Measurements from ENCODE around the gene C2orf76.

C2orf76 gene

GRCh38 chr2:119266091-119266589, 100.5 kb downstream of the C2orf76 start:
- H3K9me3 ChIP-seq (ENCODE audit: control extremely low read depth in 1 of 5, control insufficient read depth in 4 of 5, insufficient read depth in 2 of 5, low read depth in 1 of 5, low read length in 4 of 5), result peaks cover 0 to 8% (median 4%) of the 10 kb centered on the region in 5 experiments
- POLR2A ChIA-PET, result no interaction called here
- WGBS (ENCODE audit: insufficient coverage), result 96% methylated on average over 5 of the region's 8 CpGs

GRCh38 chr2:119265693-119266066, 101.0 kb downstream of the C2orf76 start:
- peaks cover 0 to 10% (median 0%) of the 10 kb centered on the region in 4 experiments for H3K36me3 ChIP-seq (ENCODE audit: control insufficient read depth in 4 of 4, insufficient read depth in 4 of 4, low read length in 3 of 4)
- H3K4me3 ChIP-seq (ENCODE audit: control insufficient read depth in 1 of 7, extremely low read depth in 1 of 7, insufficient read depth in 4 of 7, low read depth in 2 of 7, low read length in 6 of 7), result no peak overlapping the region
- ChIA-PET POLR2A (no interaction called here), CTCF (interaction anchor here (0.6 to 1.8 kb wide), 9 partner anchors 12 to 726 kb away, joined by 3 to 7 read pairs (median 3); no protein-coding TSS in a partner anchor)
- 96% methylated on average over 6 of the region's 6 CpGs for WGBS (ENCODE audit: insufficient coverage)
- no peak for DNase-seq
- no peak overlapping the region for H3K27ac ChIP-seq (ENCODE audit: insufficient read depth in 1 of 2, low read depth in 1 of 2, low read length in 2 of 2, poor library complexity in 1 of 2, severe bottlenecking in 2 of 2)
- H3K9me3 ChIP-seq (ENCODE audit: control extremely low read depth in 1 of 5, control insufficient read depth in 4 of 5, insufficient read depth in 2 of 5, low read depth in 1 of 5, low read length in 4 of 5), result peaks cover 0 to 6% (median 4%) of the 10 kb centered on the region in 5 experiments
- H3K27me3 ChIP-seq (replicated peaks in 2 of 5; ENCODE audit: control insufficient read depth in 4 of 5, insufficient read depth in 5 of 5, low read length in 4 of 5), result no peaks in the 10 kb centered on the region
- peaks cover 0 to 23% (median 13%) of the 10 kb centered on the region in 4 experiments for H3K4me1 ChIP-seq (ENCODE audit: control extremely low read depth in 1 of 4, control insufficient read depth in 4 of 4, insufficient read depth in 4 of 4, low read length in 3 of 4)

More at GRCh38 chr2:119266091-119266589, 100.5 kb downstream of the C2orf76 start:
- no peak overlapping the region for H3K27ac ChIP-seq (ENCODE audit: insufficient read depth in 1 of 2, low read depth in 1 of 2, low read length in 2 of 2, poor library complexity in 1 of 2, severe bottlenecking in 2 of 2)
- H3K36me3 ChIP-seq (ENCODE audit: control insufficient read depth in 4 of 4, insufficient read depth in 4 of 4, low read length in 3 of 4), result peaks cover 0 to 10% (median 0%) of the 10 kb centered on the region in 4 experiments
- CTCF ChIA-PET, result interaction anchor here (0.6 to 1.8 kb wide), 10 partner anchors 12 to 726 kb away, joined by 3 to 7 read pairs (median 3); no protein-coding TSS in a partner anchor
- H3K4me1 ChIP-seq (ENCODE audit: control extremely low read depth in 1 of 4, control insufficient read depth in 4 of 4, insufficient read depth in 4 of 4, low read length in 3 of 4), result peaks cover 0 to 22% (median 13%) of the 10 kb centered on the region in 4 experiments
- no peaks in the 10 kb centered on the region for H3K27me3 ChIP-seq (replicated peaks in 2 of 5; ENCODE audit: control insufficient read depth in 4 of 5, insufficient read depth in 5 of 5, low read length in 4 of 5)
- H3K4me3 ChIP-seq (ENCODE audit: control insufficient read depth in 1 of 7, extremely low read depth in 1 of 7, insufficient read depth in 4 of 7, low read depth in 2 of 7, low read length in 6 of 7), result no peak overlapping the region
- no peak for DNase-seq

- Histone ChIP-seq H3K9me3 (ENCODE audit: control extremely low read depth in 1 of 5, control insufficient read depth in 4 of 5, insufficient read depth in 2 of 5, low read depth in 1 of 5, low read length in 4 of 5) (peaks cover 0 to 4% (median 0%) of the 10 kb centered on the region in 5 experiments), H3K27ac (ENCODE audit: insufficient read depth in 1 of 2, low read depth in 1 of 2, low read length in 2 of 2, poor library complexity in 1 of 2, severe bottlenecking in 2 of 2) (no peak overlapping the region), H3K4me1 (ENCODE audit: control extremely low read depth in 1 of 4, control insufficient read depth in 4 of 4, insufficient read depth in 4 of 4, low read length in 3 of 4) (peaks cover 0 to 25% (median 13%) of the 10 kb centered on the region in 4 experiments), H3K4me3 (ENCODE audit: control insufficient read depth in 1 of 7, extremely low read depth in 1 of 7, insufficient read depth in 4 of 7, low read depth in 2 of 7, low read length in 6 of 7) (no peak overlapping the region), H3K27me3 (replicated peaks in 2 of 5; ENCODE audit: control insufficient read depth in 4 of 5, insufficient read depth in 5 of 5, low read length in 4 of 5) (no peaks in the 10 kb centered on the region), H3K36me3 (ENCODE audit: control insufficient read depth in 4 of 4, insufficient read depth in 4 of 4, low read length in 3 of 4) (peaks cover 0 to 10% (median 0%) of the 10 kb centered on the region in 4 experiments)
- DNase-seq, result peak; percentile 17 to 53 (median 49)
- ChIA-PET POLR2A (no interaction called here), CTCF (interaction anchor here (0.8 to 3.7 kb wide), 13 partner anchors 10 to 211 kb away, joined by 3 to 19 read pairs (median 4); no protein-coding TSS in a partner anchor)
- 70% methylated on average over 13 of the region's 13 CpGs for whole genome bisulfite sequencing (ENCODE audit: insufficient coverage)
These were observed 101.6 kb downstream of the C2orf76 start for GRCh38 chr2:119264781-119265692.

GRCh38 chr2:119263656-119264055, 103.0 kb downstream of the C2orf76 start:
- CTCF ChIA-PET, result interaction anchor here (1.1 to 3.7 kb wide), 6 partner anchors 8 to 213 kb away, joined by 3 to 19 read pairs (median 5); no protein-coding TSS in a partner anchor
- Histone ChIP-seq H3K4me1 (ENCODE audit: control extremely low read depth in 1 of 4, control insufficient read depth in 4 of 4, insufficient read depth in 4 of 4, low read length in 3 of 4) (peaks cover 0 to 25% (median 13%) of the 10 kb centered on the region in 4 experiments), H3K9me3 (ENCODE audit: control extremely low read depth in 1 of 5, control insufficient read depth in 4 of 5, insufficient read depth in 2 of 5, low read depth in 1 of 5, low read length in 4 of 5) (no peaks in the 10 kb centered on the region), H3K4me3 (ENCODE audit: control insufficient read depth in 1 of 7, extremely low read depth in 1 of 7, insufficient read depth in 4 of 7, low read depth in 2 of 7, low read length in 6 of 7) (no peak overlapping the region), H3K27ac (ENCODE audit: insufficient read depth in 1 of 2, low read depth in 1 of 2, low read length in 2 of 2, poor library complexity in 1 of 2, severe bottlenecking in 2 of 2) (no peak overlapping the region), H3K36me3 (ENCODE audit: control insufficient read depth in 4 of 4, insufficient read depth in 4 of 4, low read length in 3 of 4) (peaks cover 0 to 10% (median 0%) of the 10 kb centered on the region in 4 experiments), H3K27me3 (replicated peaks in 2 of 5; ENCODE audit: control insufficient read depth in 4 of 5, insufficient read depth in 5 of 5, low read length in 4 of 5) (no peaks in the 10 kb centered on the region)
- DNase-seq, result peak in 2 of 3 donors; percentile 55 to 58
- POLR2A ChIA-PET, result no interaction called here
- 39% methylated on average over 4 of the region's 5 CpGs for WGBS (ENCODE audit: insufficient coverage)

DNA sequence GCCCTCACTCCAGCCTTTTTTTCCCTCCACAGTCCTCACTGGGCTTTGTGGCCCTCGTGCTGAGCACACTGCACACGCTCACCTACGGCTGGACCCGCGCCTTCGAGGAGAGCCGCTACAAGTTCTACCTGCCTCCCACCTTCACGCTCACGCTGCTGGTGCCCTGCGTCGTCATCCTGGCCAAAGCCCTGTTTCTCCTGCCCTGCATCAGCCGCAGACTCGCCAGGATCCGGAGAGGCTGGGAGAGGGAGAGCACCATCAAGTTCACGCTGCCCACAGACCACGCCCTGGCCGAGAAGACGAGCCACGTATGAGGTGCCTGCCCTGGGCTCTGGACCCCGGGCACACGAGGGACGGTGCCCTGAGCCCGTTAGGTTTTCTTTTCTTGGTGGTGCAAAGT, 103.6 kb downstream of the C2orf76 start:
- Histone ChIP-seq H3K9me3 (ENCODE audit: control extremely low read depth in 1 of 5, control insufficient read depth in 4 of 5, insufficient read depth in 2 of 5, low read depth in 1 of 5, low read length in 4 of 5) (no peaks in the 10 kb centered on the region), H3K4me3 (ENCODE audit: control insufficient read depth in 1 of 7, extremely low read depth in 1 of 7, insufficient read depth in 4 of 7, low read depth in 2 of 7, low read length in 6 of 7) (no peak overlapping the region), H3K4me1 (ENCODE audit: control extremely low read depth in 1 of 4, control insufficient read depth in 4 of 4, insufficient read depth in 4 of 4, low read length in 3 of 4) (peaks cover 0 to 25% (median 12%) of the 10 kb centered on the region in 4 experiments), H3K27me3 (replicated peaks in 2 of 5; ENCODE audit: control insufficient read depth in 4 of 5, insufficient read depth in 5 of 5, low read length in 4 of 5) (no peaks in the 10 kb centered on the region), H3K36me3 (ENCODE audit: control insufficient read depth in 4 of 4, insufficient read depth in 4 of 4, low read length in 3 of 4) (peaks cover 0 to 10% (median 0%) of the 10 kb centered on the region in 4 experiments), H3K27ac (ENCODE audit: insufficient read depth in 1 of 2, low read depth in 1 of 2, low read length in 2 of 2, poor library complexity in 1 of 2, severe bottlenecking in 2 of 2) (no peak overlapping the region)
- no peak for DNase-seq
- 94% methylated on average over 18 of the region's 23 CpGs for WGBS (ENCODE audit: insufficient coverage)
- CTCF ChIA-PET, result interaction anchor here (1.7 to 3.7 kb wide), 3 partner anchors 8 to 213 kb away, joined by 4 to 19 read pairs (median 6); no protein-coding TSS in a partner anchor
- POLR2A ChIA-PET, result no interaction called here

GRCh38 chr2:119261493-119262225, 105.0 kb downstream of the C2orf76 start:
- 92% methylated on average over 15 of the region's 17 CpGs for WGBS (ENCODE audit: insufficient coverage)
- Histone ChIP-seq H3K4me1 (ENCODE audit: control extremely low read depth in 1 of 4, control insufficient read depth in 4 of 4, insufficient read depth in 4 of 4, low read length in 3 of 4) (peaks cover 0 to 20% (median 12%) of the 10 kb centered on the region in 4 experiments), H3K27me3 (replicated peaks in 2 of 5; ENCODE audit: control insufficient read depth in 4 of 5, insufficient read depth in 5 of 5, low read length in 4 of 5) (no peaks in the 10 kb centered on the region), H3K4me3 (ENCODE audit: control insufficient read depth in 1 of 7, extremely low read depth in 1 of 7, insufficient read depth in 4 of 7, low read depth in 2 of 7, low read length in 6 of 7) (no peak overlapping the region), H3K27ac (ENCODE audit: insufficient read depth in 1 of 2, low read depth in 1 of 2, low read length in 2 of 2, poor library complexity in 1 of 2, severe bottlenecking in 2 of 2) (no peak overlapping the region), H3K36me3 (ENCODE audit: control insufficient read depth in 4 of 4, insufficient read depth in 4 of 4, low read length in 3 of 4) (peaks cover 0 to 21% (median 1%) of the 10 kb centered on the region in 4 experiments), H3K9me3 (ENCODE audit: control extremely low read depth in 1 of 5, control insufficient read depth in 4 of 5, insufficient read depth in 2 of 5, low read depth in 1 of 5, low read length in 4 of 5) (no peaks in the 10 kb centered on the region)
- CTCF ChIA-PET, result interaction anchor here (3.7 kb wide), 1 partner anchor 43 kb away, joined by 19 read pairs; no protein-coding TSS in a partner anchor
- peak in 1 of 3 donors; percentile 13 for DNase-seq
- POLR2A ChIA-PET, result no interaction called here

Data from common myeloid progenitor, CD34-positive (primary cell).